K562 (cell line): Measurements from ENCODE around the gene FAM83G.

Experiments
- NFIC ChIP-seq: fragments of 450-650 bp; IDR thresholded peaks from 2 replicates; pipeline ENCODE4 v1.6.1; 2017; ENCODE audit warnings: mild to moderate bottlenecking, inconsistent platforms
- POLR2A ChIP-seq: fragments of 450-650 bp; conservative IDR thresholded peaks from 2 replicates; pipeline ENCODE4 v1.6.1; 2016
- RB1 ChIP-seq: fragments of 450-650 bp; IDR thresholded peaks from 2 replicates; pipeline ENCODE4 v1.6.1; 2017; ENCODE audit warnings: low read depth, mild to moderate bottlenecking
- SMC3 ChIP-seq: conservative IDR thresholded peaks from 2 replicates; pipeline ENCODE4 v1.6.1; 2011; ENCODE audit warnings: low read depth, low read length, improper control_type of control experiment; ENCODE audit not compliant: insufficient read depth
- SP1 ChIP-seq: sonication (generic); formaldehyde crosslinking; IDR thresholded peaks from 2 replicates; pipeline ENCODE4 v1.8.1; 2022; ENCODE audit warnings: mild to moderate bottlenecking, missing genetic modification reagents
- TSC22D4 ChIP-seq: fragments of 450-650 bp; IDR thresholded peaks from 2 replicates; pipeline ENCODE4 v1.6.1; 2016; ENCODE audit warnings: missing genetic modification characterization, missing biosample characterization, control low read depth
- ZNF766 ChIP-seq: fragments of 200-800 bp; sonication (Bioruptor generic); conservative IDR thresholded peaks from 2 replicates; pipeline ENCODE4 v1.6.1; 2016; ENCODE audit warnings: missing genetic modification characterization, missing compliant biosample characterization
- TF ChIP-seq, protein P1 (sequence below), 2 experiments: fragments of 450-650 bp in 1 of 2; sonication (generic) in 1 of 2; formaldehyde crosslinking in 1 of 2; IDR thresholded peaks in 1 of 2; conservative IDR thresholded peaks in 1 of 2; 2 replicates each; pipeline versions ENCODE4 v1.6.1 to v1.8.1; 2016 to 2023; ENCODE audit warnings: mild to moderate bottlenecking in 2 of 2, moderate library complexity in 2 of 2, inconsistent platforms in 1 of 2, missing genetic modification reagents in 1 of 2
- TF ChIP-seq, protein P2 (sequence below): fragments of 200-800 bp; sonication (Bioruptor generic); IDR thresholded peaks from 2 replicates; pipeline ENCODE4 v1.6.1; 2017; ENCODE audit warnings: missing genetic modification characterization, missing compliant biosample characterization

DNA sequence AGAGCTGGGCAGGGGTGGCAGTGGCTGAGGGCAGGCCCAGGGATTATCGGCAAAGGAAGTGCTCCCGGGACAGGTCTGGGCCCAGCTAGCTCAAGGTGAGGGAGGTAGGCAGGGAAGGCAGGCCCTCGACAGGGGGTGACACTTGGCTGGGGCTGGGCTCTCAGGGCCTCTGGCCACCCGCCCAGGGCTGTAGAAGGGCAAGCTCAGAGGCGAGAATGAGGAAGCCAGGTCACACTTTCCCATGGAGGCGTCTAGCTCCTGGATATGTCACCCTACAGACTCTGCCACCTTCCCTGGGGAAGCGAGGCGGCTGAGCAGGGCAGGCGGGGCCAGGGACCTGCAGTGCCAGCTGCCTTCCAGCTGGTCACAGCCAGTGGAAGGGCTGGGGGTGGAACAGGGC lies 19.1 kb downstream of the FAM83G start:
- TF ChIP-seq, protein P1, sequence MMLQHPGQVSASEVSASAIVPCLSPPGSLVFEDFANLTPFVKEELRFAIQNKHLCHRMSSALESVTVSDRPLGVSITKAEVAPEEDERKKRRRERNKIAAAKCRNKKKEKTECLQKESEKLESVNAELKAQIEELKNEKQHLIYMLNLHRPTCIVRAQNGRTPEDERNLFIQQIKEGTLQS (IDR thresholded peaks at IDR 0.05), result no peak
- TF ChIP-seq, protein P1 (CRISPR knock-in tag; conservative IDR thresholded peaks at IDR 0.05), result no peak
- TF ChIP-seq TSC22D4, result no peak
- no peak for TF ChIP-seq ZNF766 (CRISPR knock-in tag)
- no peak for TF ChIP-seq POLR2A
- TF ChIP-seq SP1 (CRISPR knock-in tag), result no peak
- TF ChIP-seq, protein P2, sequence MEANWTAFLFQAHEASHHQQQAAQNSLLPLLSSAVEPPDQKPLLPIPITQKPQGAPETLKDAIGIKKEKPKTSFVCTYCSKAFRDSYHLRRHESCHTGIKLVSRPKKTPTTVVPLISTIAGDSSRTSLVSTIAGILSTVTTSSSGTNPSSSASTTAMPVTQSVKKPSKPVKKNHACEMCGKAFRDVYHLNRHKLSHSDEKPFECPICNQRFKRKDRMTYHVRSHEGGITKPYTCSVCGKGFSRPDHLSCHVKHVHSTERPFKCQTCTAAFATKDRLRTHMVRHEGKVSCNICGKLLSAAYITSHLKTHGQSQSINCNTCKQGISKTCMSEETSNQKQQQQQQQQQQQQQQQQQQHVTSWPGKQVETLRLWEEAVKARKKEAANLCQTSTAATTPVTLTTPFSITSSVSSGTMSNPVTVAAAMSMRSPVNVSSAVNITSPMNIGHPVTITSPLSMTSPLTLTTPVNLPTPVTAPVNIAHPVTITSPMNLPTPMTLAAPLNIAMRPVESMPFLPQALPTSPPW (CRISPR knock-in tag), result no peak
- TF ChIP-seq NFIC, result no peak
- TF ChIP-seq SMC3, result no peak
- TF ChIP-seq RB1, result no peak
